WTC11 (cell line): Measurements from ENCODE around the gene KLHL34.

ENCODE experiments used
- NR1H2 ChIP-seq: sonication (generic); formaldehyde crosslinking; IDR thresholded peaks from 2 replicates; pipeline ENCODE4 v1.9.0; 2021; ENCODE audit warnings: mild to moderate bottlenecking, moderate library complexity, missing genetic modification reagents
- TF ChIP-seq, protein P1 (sequence below): sonication (generic); formaldehyde crosslinking; IDR thresholded peaks from 2 replicates; pipeline ENCODE4 v1.8.1; 2023; ENCODE audit warnings: mild to moderate bottlenecking, missing genetic modification reagents, moderate library complexity

DNA sequence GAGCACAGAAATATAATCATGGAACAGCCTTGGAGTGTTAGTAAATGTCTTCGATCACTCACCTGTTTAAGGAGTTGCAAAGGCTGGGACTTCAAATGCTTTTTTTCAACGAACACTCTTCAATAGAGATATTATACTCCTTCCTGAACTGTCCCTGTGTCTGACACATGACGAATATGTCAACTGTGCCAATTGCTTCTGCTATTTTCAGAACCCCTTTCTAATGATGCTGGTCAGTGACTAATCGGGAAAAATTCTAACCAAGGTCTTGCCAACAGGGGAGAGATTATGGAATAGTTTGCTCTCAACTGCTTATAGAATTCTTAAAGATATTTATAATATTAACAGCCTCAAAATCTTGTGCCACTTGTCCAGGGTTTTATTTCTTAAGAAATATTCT is 8.5 kb upstream of the KLHL34 start:
- TF ChIP-seq, protein P1, sequence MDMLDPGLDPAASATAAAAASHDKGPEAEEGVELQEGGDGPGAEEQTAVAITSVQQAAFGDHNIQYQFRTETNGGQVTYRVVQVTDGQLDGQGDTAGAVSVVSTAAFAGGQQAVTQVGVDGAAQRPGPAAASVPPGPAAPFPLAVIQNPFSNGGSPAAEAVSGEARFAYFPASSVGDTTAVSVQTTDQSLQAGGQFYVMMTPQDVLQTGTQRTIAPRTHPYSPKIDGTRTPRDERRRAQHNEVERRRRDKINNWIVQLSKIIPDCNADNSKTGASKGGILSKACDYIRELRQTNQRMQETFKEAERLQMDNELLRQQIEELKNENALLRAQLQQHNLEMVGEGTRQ (CRISPR knock-in tag): no peak
- no peak for TF ChIP-seq NR1H2 (CRISPR knock-in tag)
